CD4-positive, alpha-beta T cell treated with Interferon alpha-2 for 1 hour (primary cell): ENCODE data around the gene NEK11.

Experiments used
- DNase-seq, 2 donors: peaks; one replicate each; pipeline ENCODE4 v3.0.0-alpha.2; 2020 to 2022

The NEK11 gene

GRCh38 chr3:131141770-131142169 lies 115.1 kb downstream of the NEK11 start:
- DNase-seq: no peak

DNA sequence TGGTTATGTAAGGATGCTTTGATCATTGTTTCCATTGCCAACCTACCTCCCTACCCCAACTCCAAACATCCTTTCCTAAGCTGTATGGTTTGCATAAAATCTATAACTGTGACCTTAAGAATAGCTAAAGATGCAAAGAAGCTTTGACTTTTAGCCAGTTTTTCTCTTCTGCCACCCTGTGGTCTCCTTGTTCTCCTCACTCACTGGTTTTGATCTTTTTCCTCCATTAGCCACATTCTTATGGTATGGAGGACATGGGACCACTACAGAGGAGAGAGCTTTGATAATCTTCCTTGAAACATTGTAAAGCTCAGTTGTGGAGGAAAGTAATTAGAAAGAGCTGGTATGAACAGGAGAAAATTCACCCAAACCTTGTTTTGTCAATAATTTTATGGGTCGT lies 115.9 kb downstream of the NEK11 start:
- DNase-seq: no peak

DNA sequence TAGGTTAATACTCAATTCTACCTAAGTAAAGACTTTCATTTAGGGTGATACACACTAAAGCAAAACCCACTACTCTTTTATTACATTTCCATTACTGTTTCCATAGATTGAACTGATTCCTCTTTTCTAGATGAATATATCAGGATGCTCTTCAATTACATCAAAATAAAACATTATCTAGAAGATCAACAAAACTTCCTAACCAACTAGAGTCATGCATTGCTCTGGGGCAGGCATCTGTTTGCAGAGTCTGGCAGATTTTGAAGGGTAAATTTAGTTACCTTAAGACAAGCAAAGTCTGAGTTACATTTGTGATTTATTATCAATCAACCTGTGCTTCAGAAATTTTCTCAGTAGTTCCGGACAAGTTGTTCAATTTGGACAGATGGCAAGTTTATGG lies 117.1 kb downstream of the NEK11 start:
- DNase-seq: no peak

DNA sequence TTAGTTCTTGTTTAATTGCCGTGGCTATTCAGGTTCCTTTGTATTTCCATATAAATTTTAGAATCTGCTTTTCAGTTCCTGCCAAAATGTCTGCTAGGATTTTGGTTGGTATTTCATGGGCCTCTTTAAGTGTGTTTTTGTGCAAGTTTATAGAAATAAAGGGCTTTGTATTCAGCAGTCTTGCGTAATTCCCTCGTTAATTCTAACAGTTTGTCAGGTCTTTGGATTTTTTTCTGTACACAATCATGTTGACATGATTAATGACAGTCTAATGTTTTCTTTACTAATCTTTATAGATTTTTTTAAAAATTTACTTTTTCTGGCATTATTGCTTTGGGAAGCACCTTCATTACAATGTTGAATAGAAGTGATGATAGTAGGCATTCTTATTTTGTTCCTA lies 120.9 kb downstream of the NEK11 start:
- DNase-seq: no peak

- no peak for DNase-seq
These were observed 131.8 kb downstream of the NEK11 start for GRCh38 chr3:131158434-131158833.

GRCh38 chr3:131162516-131162915 lies 135.8 kb downstream of the NEK11 start:
- DNase-seq: no peak

DNA sequence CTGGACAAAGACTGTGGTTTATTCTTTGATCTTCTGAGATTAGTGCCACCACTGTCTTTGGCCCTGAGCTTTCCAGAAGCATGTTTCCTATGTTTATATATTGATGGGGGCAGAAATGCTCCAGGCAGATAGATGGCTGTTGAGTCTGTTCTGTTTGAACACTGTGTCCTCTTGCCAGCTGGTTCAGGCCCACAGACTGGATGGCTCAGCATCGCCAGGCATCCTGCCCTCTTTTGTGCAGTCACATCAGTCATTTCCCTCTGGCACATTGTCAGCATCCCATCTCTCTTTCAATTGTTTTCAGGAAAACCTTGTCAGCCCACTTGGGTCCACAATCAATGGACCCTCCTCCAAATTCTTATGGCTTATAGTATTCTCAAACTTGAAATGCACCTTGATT lies 141.2 kb downstream of the NEK11 start:
- no peak for DNase-seq

DNA sequence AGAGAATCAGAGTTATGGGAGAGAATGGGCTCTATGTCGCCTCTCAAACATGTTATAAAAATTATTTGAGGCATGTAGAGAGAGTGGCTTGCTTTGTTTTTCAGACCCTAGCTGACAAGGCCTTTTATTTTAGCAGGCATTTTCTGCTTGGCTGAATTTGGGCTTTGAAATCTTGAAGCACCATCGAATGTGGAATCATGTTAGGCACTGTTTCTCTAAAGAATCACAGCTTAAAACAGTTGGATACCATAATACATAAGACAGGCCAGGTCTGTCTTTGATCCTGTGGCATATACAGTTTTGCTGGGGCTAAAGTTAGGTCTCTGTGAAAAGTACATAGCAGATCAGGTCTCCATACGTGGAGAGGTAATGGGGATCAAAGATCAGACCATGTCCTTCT lies 142.7 kb downstream of the NEK11 start:
- no peak for DNase-seq

- DNase-seq: no peak
These were observed 146.0 kb downstream of the NEK11 start for GRCh38 chr3:131172502-131173200.

- DNase-seq: peak in 1 of 2 donors; percentile 45
These were observed 148.1 kb downstream of the NEK11 start for GRCh38 chr3:131174752-131175151.

GRCh38 chr3:131178710-131179375 lies 152.2 kb downstream of the NEK11 start:
- DNase-seq: no peak

DNA sequence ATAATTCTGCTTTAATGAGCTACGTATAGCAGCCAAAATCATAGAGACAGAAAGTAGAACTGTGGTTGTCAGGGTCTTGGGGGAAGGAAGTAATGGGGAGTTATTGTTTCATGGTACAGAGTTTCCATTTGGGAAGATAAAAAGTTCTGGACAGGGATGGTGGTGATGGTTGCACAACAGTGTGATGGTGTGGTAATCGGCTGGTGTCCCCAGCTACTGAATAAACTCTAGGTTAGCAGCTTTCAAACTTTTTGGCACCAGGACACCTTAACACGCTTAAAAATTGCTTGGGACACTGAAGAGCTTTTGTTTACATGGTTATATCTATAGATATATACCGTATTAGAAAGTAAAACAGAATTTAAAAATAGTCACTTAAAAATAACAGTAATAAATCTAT lies 166.0 kb downstream of the NEK11 start:
- DNase-seq: no peak

GRCh38 chr3:131193641-131194238 lies 167.1 kb downstream of the NEK11 start:
- no peak for DNase-seq

DNA sequence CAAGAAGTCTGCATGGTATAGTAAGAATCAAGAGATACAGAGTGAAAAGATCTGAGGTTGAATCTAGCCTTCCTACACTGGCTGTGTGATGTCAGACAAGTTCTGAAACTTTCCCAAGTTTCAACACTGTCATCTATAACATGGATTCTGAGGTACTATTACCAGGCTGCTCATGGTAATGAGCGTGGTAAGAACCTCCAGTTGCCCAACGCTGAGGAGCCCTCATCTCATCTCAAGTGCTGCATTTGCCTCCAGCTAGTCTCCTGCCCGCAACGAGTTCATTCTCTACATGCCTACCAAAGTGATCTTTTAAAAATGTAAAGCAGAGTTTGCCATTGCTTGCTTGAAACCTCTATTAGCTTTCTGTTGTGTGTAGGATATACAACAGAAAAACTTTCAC lies 168.1 kb downstream of the NEK11 start:
- no peak for DNase-seq

- no peak for DNase-seq
These were observed 174.0 kb downstream of the NEK11 start for GRCh38 chr3:131200636-131201199.

GRCh38 chr3:131216330-131216729 lies 189.7 kb downstream of the NEK11 start:
- DNase-seq: no peak

GRCh38 chr3:131216801-131217200 lies 190.1 kb downstream of the NEK11 start:
- no peak for DNase-seq

DNA sequence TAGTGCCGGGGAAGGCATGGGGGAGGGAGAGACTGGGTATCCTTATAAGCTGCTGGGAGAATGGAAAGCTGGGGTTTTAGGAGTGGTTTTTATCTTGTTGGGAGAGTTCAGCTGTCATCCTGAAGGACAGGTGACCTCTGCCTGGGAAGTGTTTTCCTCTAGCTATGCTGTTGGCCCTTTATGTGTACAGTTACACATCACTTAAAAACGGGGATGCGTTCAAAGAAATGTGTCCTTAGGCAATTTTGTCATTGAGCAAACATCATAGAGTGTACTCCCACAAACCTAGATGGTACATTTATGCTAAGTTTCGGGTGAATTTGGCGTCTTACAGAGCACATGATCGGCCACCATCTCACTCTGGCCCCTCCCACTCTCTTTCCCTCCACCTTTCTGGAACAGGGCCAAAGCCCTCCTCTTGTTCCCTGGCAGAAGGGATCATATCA lies 190.6 kb downstream of the NEK11 start:
- no peak for DNase-seq

GRCh38 chr3:131218196-131218595 lies 191.5 kb downstream of the NEK11 start:
- no peak for DNase-seq

DNA sequence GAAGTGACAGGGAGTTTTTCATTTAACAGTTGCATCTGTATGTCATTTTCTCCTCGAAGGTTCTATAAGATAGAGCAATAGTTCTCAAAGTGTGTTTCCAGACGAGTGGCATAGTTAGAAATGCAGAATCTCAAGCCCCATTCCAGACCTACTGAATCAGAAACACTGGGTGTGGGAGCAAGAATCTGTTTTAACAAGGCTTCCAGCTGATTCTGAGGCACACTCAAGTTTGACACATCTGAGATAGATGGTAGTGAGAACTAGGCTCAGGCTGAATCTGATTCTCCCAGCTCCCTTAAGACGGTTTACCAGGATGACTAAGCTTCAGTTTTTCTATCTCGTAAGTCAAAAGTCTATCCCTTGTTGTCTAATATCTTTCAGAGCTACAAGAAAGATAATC lies 195.1 kb downstream of the NEK11 start:
- DNase-seq: no peak

DNA sequence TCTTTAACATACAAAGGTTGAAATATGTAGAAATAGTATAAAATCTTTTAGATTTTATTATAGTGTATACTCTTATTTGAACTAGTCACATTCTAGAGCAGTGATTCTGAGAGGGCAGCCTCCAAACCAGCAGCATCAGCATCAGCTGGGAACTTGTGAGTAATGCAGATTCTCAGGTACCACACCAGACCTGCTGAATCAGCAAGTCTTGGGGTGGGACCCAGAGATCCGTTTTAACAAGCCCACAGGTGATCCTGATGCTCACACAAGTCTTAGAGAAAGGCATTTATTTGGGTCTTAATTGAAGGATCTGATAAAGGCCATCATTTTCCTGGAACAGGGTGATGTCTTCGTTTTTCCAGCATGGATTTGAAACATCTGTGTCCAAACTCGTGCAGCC lies 195.9 kb downstream of the NEK11 start:
- DNase-seq: no peak

DNA sequence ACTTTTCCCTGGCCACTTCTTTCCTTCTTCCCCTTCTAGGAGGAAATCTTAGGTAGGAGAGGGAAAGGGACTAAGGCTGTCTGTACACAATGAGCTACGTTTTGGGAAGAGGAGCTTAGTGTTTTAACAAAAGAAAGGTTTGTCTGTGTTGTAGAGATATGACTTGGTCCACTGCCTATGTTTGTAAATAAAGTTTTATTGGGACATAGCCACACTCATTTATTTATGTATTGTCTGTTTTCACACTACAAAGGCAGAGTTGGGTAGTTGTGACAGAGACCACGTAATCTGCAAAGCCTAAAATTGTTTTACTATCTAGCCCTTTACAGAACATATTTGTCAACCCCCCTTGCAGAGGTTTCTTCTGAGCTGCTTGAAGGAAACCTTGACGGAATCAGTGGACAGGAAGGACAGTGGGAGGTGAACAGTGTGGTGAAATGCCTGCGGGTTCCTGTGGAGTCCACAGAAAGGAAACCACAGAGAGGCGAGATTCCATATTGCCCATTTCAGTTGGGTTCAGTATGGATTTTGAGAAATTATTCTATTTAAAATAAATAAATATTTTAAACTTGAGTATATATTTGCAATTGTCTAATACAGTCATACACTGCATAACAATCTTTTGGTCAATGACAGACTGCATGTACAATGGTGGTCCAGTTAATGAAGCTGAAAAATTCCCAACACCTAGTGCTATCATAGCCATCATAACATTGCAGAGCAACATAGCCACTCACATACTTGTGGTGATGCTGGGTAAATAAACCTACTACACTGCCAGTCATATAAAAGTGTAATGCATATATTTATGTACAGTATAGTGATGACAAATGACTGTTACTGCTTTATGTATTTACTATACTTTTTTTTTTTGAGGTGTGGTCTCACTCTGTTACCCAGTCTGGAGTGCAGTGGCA lies 197.0 kb downstream of the NEK11 start:
- no peak for DNase-seq
